HCT116 (cell line): ENCODE measurements around the gene B3GALT6. TPM values are rescaled to one million over a fixed set of nuclear protein-coding genes. Genes with fewer than 3 reads are reported as not detected.

Experiments
- ATAC-seq: fragments of 200-7000 bp; cut with Tn5 transposase; 2 replicates; pipeline ENCODE4 v1.9.1; 2020; ENCODE audit warnings: mild to moderate bottlenecking, moderate library complexity
- BruUV-seq: library from RNA; stranded (reverse); fragments of 400-500 nt; replicated peaks from 2 replicates; lab custom pipeline; 2021; lab: Mats Ljungman, UMichigan
- CTCF ChIA-PET: fragments of 300-600 bp; sonication (Branson Sonifier 250); formaldehyde crosslinking; loops from one replicate; lab custom pipeline; 2021; ENCODE audit warnings: antibody characterized with exemption; lab: Charles Lee
- POLR2A ChIA-PET: fragments of 300-600, 350-600 bp; sonication (Branson Sonifier 250); formaldehyde crosslinking; loops from one replicate; lab custom pipeline; 2021; ENCODE audit warnings: antibody characterized with exemption; lab: Charles Lee
- RAD21 ChIA-PET, 2 experiments: fragments of 300-600 bp; sonication (Branson Sonifier 250); formaldehyde crosslinking; loops; one replicate each; lab custom pipeline; 2023; ENCODE audit warnings: low total read pairs in 2 of 2; ENCODE audit not compliant: uncharacterized antibody in 2 of 2, unreplicated experiment in 2 of 2, low non-redundant PET in 1 of 2; lab: Charles Lee
- DNase-seq: peaks from one replicate; pipeline ENCODE4 v3.0.0-alpha.2; 2010; ENCODE audit warnings: low read depth, low spot score
- H2AFZ ChIP-seq: fragments of 200-600 bp; shearing (Covaris generic), sonication (generic); 2 replicates; pipeline ENCODE4 v1.6.1; 2017; ENCODE audit warnings: low read depth, mixed run types, mixed read lengths, antibody characterized with exemption, low read length; ENCODE audit not compliant: poor library complexity, severe bottlenecking
- H3K27ac ChIP-seq: 2 replicates; pipeline ENCODE4 v1.5.1; 2012; ENCODE audit warnings: low read depth, low read length
- H3K27me3 ChIP-seq: fragments of 200-600 bp; sonication (generic); 2 replicates; pipeline ENCODE4 v1.6.1; 2016; ENCODE audit warnings: mixed run types, low read length, mixed read lengths; ENCODE audit not compliant: insufficient read depth
- H3K36me3 ChIP-seq, 2 experiments: fragments of 200-500 bp in 1 of 2; fragments of 200-600 bp in 1 of 2; sonication (Bioruptor generic) in 1 of 2; sonication (generic) in 1 of 2; 2 replicates each; pipeline versions ENCODE4 v1.5.1 to v1.6.1; 2014 to 2016; ENCODE audit warnings: low read length in 2 of 2, inconsistent platforms in 1 of 2, mixed read lengths in 1 of 2, mixed run types in 1 of 2; ENCODE audit not compliant: insufficient read depth in 2 of 2, control insufficient read depth in 1 of 2
- H3K4me1 ChIP-seq, 2 experiments: fragments of 200-600 bp in 1 of 2; sonication (generic) in 1 of 2; 2 replicates each; pipeline versions ENCODE4 v1.5.1 to v1.6.1; 2012 to 2017; ENCODE audit warnings: low read length in 2 of 2, inconsistent platforms in 1 of 2, mild to moderate bottlenecking in 1 of 2, mixed read lengths in 1 of 2, mixed run types in 1 of 2, moderate library complexity in 1 of 2; ENCODE audit not compliant: insufficient read depth in 2 of 2, control insufficient read depth in 1 of 2
- H3K4me2 ChIP-seq: fragments of 200-600 bp; sonication (generic); 2 replicates; pipeline ENCODE4 v1.6.1; 2017; ENCODE audit warnings: mixed run types, low read length, mixed read lengths
- H3K4me3 ChIP-seq, 2 experiments: fragments of 200-600 bp in 1 of 2; sonication (generic) in 1 of 2; replicated peaks in 1 of 2; 2 replicates each; pipeline ENCODE4 v1.5.1; 2011 to 2016; ENCODE audit warnings: low read length in 2 of 2, control low read depth in 1 of 2, low read depth in 1 of 2, mild to moderate bottlenecking in 1 of 2, mixed read lengths in 1 of 2, mixed run types in 1 of 2
- H3K79me2 ChIP-seq: fragments of 200-600 bp; sonication (generic); 2 replicates; pipeline ENCODE4 v1.6.1; 2017; ENCODE audit warnings: mild to moderate bottlenecking, mixed run types, low read length, moderate library complexity, mixed read lengths; ENCODE audit not compliant: insufficient read depth
- H3K9ac ChIP-seq: fragments of 200-600 bp; sonication (generic); 2 replicates; pipeline ENCODE4 v1.6.1; 2016; ENCODE audit warnings: low read length, mixed read lengths
- H3K9me2 ChIP-seq: fragments of 200-600 bp; sonication (generic), shearing (Covaris generic); 2 replicates; pipeline ENCODE4 v1.6.1; 2017; ENCODE audit warnings: mixed run types, mild to moderate bottlenecking, moderate library complexity; ENCODE audit not compliant: insufficient read depth
- H3K9me3 ChIP-seq, 2 experiments: fragments of 200-500 bp in 1 of 2; fragments of 200-600 bp in 1 of 2; sonication (Bioruptor generic) in 1 of 2; sonication (generic) in 1 of 2; 2 replicates each; pipeline ENCODE4 v1.6.1; 2014 to 2017; ENCODE audit warnings: low read length in 2 of 2, mixed read lengths in 2 of 2, inconsistent platforms in 1 of 2, low read depth in 1 of 2, mild to moderate bottlenecking in 1 of 2, mixed run types in 1 of 2, moderate library complexity in 1 of 2; ENCODE audit not compliant: control insufficient read depth in 1 of 2, insufficient read depth in 1 of 2
- H4K20me1 ChIP-seq: fragments of 200-600 bp; sonication (generic), shearing (Covaris generic); 2 replicates; pipeline ENCODE4 v1.6.1; 2017; ENCODE audit warnings: mixed run types, mild to moderate bottlenecking, moderate library complexity; ENCODE audit not compliant: insufficient read depth
- CBX3 ChIP-seq: IDR thresholded peaks from 2 replicates; pipeline ENCODE4 v1.6.1; 2012; ENCODE audit warnings: low read depth
- CEBPB ChIP-seq: IDR thresholded peaks from 2 replicates; pipeline ENCODE4 v1.6.1; 2012; ENCODE audit warnings: low read depth
- EGR1 ChIP-seq: IDR thresholded peaks from 2 replicates; pipeline ENCODE4 v1.6.1; 2012; ENCODE audit warnings: low read depth
- ELF1 ChIP-seq: IDR thresholded peaks from 2 replicates; pipeline ENCODE4 v1.6.1; 2012; ENCODE audit warnings: low read depth, borderline replicate concordance
- FOSL1 ChIP-seq: IDR thresholded peaks from 2 replicates; pipeline ENCODE4 v1.6.1; 2012; ENCODE audit warnings: low read depth
- JUND ChIP-seq: IDR thresholded peaks from 2 replicates; pipeline ENCODE4 v1.6.1; 2012
- POLR2A ChIP-seq: IDR thresholded peaks from 2 replicates; pipeline ENCODE4 v1.7.0; 2011; ENCODE audit warnings: borderline replicate concordance; ENCODE audit not compliant: insufficient read depth, insufficient read length; ENCODE audit errors: extremely low read depth
- POLR2AphosphoS5 ChIP-seq: IDR thresholded peaks from 2 replicates; pipeline ENCODE4 v1.6.1; 2011; ENCODE audit warnings: mild to moderate bottlenecking, low read depth, low read length, moderate library complexity
- SIN3A ChIP-seq: IDR thresholded peaks from 2 replicates; pipeline ENCODE4 v1.6.1; 2012; ENCODE audit warnings: low read depth
- SP1 ChIP-seq: IDR thresholded peaks from 2 replicates; pipeline ENCODE4 v1.6.1; 2012; ENCODE audit warnings: low read depth
- SRF ChIP-seq: IDR thresholded peaks from 2 replicates; pipeline ENCODE4 v1.6.1; 2012; ENCODE audit warnings: low read depth
- TCF7L2 ChIP-seq: IDR thresholded peaks from 2 replicates; pipeline ENCODE4 v1.7.0; 2011; ENCODE audit warnings: borderline replicate concordance, inconsistent platforms; ENCODE audit not compliant: insufficient read depth, insufficient read length; ENCODE audit errors: extremely low read depth
- YY1 ChIP-seq: IDR thresholded peaks from 2 replicates; pipeline ENCODE4 v1.6.1; 2011; ENCODE audit warnings: low read length, low read depth, moderate library complexity, mild to moderate bottlenecking; ENCODE audit not compliant: insufficient replicate concordance; ENCODE audit errors: extremely low read depth
- ZBTB33 ChIP-seq: IDR thresholded peaks from 2 replicates; pipeline ENCODE4 v1.6.1; 2011; ENCODE audit warnings: mild to moderate bottlenecking, low read length, moderate library complexity; ENCODE audit not compliant: insufficient replicate concordance; ENCODE audit errors: extremely low read depth
- ZFX ChIP-seq: fragments of 450-650 bp; IDR thresholded peaks from 2 replicates; pipeline ENCODE4 v1.6.1; 2017
- ZNF274 ChIP-seq: fragments of 200-500 bp; sonication (Bioruptor generic); IDR thresholded peaks from 2 replicates; pipeline ENCODE4 v1.6.1; 2014; ENCODE audit warnings: mild to moderate bottlenecking, low read depth, low read length, inconsistent platforms
- intact Hi-C: fragments of 100-400 bp; cut with micrococcal nuclease; formaldehyde crosslinking; loops from 2 replicates; pipeline ENCODE4 v1.10.0; 2022
- total RNA-seq: library from RNA; stranded (reverse); gene quantifications from one replicate; pipeline ENCODE4 v1.2.1, GENCODE V29; 2021; ENCODE audit not compliant: unreplicated experiment

Gene B3GALT6
- total RNA-seq, 1 experiment from 2014 or later, result 16.3 TPM

GRCh38 chr1:1226566-1227362, 5.3 kb upstream of the B3GALT6 start:
- peaks cover 83% of the 10 kb centered on the region for H3K79me2 ChIP-seq
- no TSS peak for BruUV-seq

GRCh38 chr1:1227386-1227785, 4.7 kb upstream of the B3GALT6 start:
- Histone ChIP-seq H3K4me2 (no peak overlapping the region), H3K4me1 (peaks cover 3 to 11% of the 10 kb centered on the region in 2 experiments; a peak in 1 of 4 replicates), H3K79me2 (peaks cover 82% of the 10 kb centered on the region), H3K9ac (no peak overlapping the region), H3K9me3 (no peaks in the 10 kb centered on the region), H3K27me3 (no peaks in the 10 kb centered on the region), H4K20me1 (no peaks in the 10 kb centered on the region), H3K9me2 (no peaks in the 10 kb centered on the region), H3K4me3 (no peak overlapping the region), H3K27ac (peak overlapping the region; percentile 18; the same call in 1 of the 2 replicates), H3K36me3 (peaks cover 19 to 30% of the 10 kb centered on the region in 2 experiments), H2AFZ (no peak overlapping the region)
- ChIA-PET POLR2A (no interaction called here), RAD21 (no interaction called here), CTCF (no interaction called here)
- intact Hi-C loops, result no loop called here
- TF ChIP-seq SP1 (no peak), ZNF274 (no peak), ELF1 (no peak), ZBTB33 (no peak), POLR2AphosphoS5 (no peak), EGR1 (no peak), FOSL1 (no peak), CBX3 (no peak), YY1 (no peak)
- no TSS peak for BruUV-seq
- ATAC-seq, result no peak
- no peak for DNase-seq

More at GRCh38 chr1:1226566-1227362, 5.3 kb upstream of the B3GALT6 start:
- no peaks in the 10 kb centered on the region for H3K27me3 ChIP-seq
- H3K36me3 ChIP-seq, result peaks cover 22 to 30% of the 10 kb centered on the region in 2 experiments
- H4K20me1 ChIP-seq, result no peaks in the 10 kb centered on the region
- H3K9me2 ChIP-seq, result no peaks in the 10 kb centered on the region
- POLR2A ChIA-PET, result no interaction called here
- H3K4me2 ChIP-seq, result no peak overlapping the region
- no peaks in the 10 kb centered on the region for H3K9me3 ChIP-seq
- DNase-seq (no peak), ATAC-seq (no peak)
- H3K27ac ChIP-seq, result no peak overlapping the region
- no peak for TF ChIP-seq SRF
- no peak for TF ChIP-seq POLR2A
- no peak for TF ChIP-seq JUND
- no peak for TF ChIP-seq SIN3A
- TF ChIP-seq CBX3, result no peak
- TF ChIP-seq YY1, result no peak
- TF ChIP-seq CEBPB, result no peak
- TF ChIP-seq ZFX, result no peak
- TF ChIP-seq TCF7L2, result no peak
- no peak for TF ChIP-seq EGR1
- RAD21 ChIA-PET, result no interaction called here
- no peak overlapping the region for H3K9ac ChIP-seq
- no peak overlapping the region for H2AFZ ChIP-seq
- H3K4me1 ChIP-seq, result peaks cover 3 to 11% of the 10 kb centered on the region in 2 experiments; a peak in 1 of 4 replicates
- CTCF ChIA-PET, result no interaction called here
- intact Hi-C loops, result no loop called here
- no peak overlapping the region for H3K4me3 ChIP-seq
